GM19463 (cell line): ENCODE results near the gene PIP5KL1.
"Not testable (repeated sequence)": the region's sequence is repeated elsewhere in the genome, so short reads cannot be mapped to it uniquely, and the experiment has no call there.

Experiments used
- ATAC-seq: cut with Tn5 transposase; IDR thresholded peaks from one replicate; pipeline ENCODE4 v1.9.1; 2021; ENCODE audit warnings: mild to moderate bottlenecking, moderate library complexity; ENCODE audit not compliant: unreplicated experiment

The PIP5KL1 gene

DNA sequence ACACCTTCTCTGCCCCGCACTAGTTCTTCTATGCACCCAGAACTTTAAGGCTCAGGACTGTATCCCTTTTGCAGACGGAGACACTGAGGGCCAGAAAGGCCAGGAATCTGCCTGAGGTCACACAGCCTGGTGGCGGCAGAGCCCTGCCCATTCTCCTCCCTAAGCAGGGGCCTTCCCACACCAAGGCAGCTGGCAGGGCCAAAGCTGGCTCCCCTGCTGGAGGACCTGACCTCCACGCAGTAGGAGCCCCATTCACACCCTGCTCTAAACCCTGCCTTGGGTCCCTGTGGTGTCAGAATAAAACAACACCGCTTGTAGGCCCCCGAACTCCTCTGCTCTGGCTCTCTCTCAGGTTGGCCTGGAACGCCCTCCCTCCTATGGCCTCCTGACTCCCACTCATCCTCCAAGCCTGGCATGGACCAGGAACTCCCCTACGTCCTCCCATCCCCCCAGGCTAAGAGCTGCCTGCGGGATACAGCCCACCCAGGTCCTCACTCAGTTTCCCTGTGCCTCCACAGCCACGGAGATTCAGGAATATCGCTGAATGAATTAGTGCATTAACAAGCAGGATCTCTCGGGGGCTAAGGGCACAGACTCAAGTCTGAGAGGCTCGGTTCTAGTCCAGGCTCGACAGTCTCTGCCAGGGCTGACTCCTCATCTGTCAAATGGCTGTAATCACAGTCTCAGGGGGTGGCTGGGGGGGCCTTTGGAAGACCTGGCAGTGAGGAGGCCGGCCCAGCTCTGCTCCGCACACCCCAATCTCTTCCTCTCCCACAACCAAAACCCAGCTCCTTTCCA is 34.0 kb downstream of the PIP5KL1 start:
- ATAC-seq = no peak

DNA sequence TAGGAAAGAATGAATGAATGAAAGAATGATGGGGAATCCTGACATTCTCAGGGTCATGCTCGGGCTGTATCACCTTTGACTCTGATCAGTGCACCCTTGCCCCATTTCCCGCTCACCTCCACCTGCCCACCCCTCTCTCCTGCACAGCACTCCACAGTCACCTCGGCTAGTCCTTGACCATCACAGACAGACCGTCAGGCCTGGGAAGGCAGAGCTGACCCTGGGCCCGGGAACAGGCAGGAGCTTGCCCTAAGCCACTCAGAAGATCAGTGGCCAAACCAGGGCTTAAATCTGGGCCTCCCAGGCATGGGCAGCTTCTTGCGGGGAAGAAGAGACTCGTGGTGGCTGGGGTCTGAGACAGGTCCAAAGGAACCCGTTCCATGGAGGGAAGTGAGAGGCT is 34.8 kb downstream of the PIP5KL1 start:
- ATAC-seq = no peak

DNA sequence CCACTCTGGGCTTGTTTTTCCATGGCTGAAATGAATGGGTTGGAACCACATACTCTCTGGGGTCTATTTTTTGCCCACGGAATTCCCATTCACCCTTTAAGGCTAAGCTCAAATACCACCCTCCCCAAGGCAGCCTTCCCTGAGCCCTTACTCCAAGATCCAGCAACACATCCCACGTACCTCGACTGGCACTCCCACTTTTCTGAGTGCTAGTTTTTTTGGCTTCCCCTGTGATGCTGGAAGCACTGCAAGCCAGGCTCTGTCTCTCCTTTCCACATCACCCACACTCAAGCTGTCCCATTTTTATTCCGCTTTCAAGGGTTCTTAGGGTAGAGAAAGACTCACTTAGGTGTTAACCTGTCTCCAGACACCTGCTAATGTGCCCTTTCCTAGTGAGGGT is 37.2 kb downstream of the PIP5KL1 start:
- no peak for ATAC-seq

DNA sequence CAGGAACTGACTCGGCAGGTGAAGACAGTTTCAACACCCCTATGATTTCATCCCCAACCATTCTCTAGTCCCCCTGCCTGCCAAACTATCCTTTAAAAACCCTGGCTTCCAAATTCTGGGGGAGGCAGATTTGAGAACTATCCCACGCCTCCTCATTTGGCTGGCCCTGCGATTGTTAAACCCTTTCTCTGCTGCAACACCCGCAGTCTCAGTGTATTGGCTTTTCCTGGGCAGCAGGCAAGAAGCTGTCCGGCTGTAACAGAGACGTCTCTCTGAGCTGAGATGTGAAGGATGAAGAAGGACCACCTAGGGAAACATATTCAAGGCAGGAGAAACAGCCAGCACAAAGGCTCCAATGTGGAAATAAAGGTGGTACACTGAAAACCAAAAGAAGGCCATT is 37.7 kb downstream of the PIP5KL1 start:
- no peak for ATAC-seq

DNA sequence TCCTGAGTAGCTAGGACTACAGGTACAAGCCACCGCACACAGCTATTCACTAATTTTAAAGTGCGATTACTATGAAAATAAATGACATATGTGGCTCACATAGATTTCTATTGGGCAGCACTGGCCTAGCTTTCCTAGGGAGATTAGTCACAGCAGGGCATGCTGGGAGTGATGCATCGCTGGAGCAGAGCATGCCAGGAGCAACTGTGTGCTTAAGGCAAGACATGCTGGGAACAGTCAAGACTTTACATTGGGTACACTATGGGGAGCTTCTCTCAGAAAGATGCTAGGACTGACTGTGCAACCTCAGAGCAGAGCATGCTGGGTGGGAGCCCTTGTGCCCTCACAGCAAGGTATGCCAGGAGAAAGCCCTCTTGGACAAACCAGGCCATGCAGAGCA is 40.5 kb downstream of the PIP5KL1 start:
- no peak for ATAC-seq

DNA sequence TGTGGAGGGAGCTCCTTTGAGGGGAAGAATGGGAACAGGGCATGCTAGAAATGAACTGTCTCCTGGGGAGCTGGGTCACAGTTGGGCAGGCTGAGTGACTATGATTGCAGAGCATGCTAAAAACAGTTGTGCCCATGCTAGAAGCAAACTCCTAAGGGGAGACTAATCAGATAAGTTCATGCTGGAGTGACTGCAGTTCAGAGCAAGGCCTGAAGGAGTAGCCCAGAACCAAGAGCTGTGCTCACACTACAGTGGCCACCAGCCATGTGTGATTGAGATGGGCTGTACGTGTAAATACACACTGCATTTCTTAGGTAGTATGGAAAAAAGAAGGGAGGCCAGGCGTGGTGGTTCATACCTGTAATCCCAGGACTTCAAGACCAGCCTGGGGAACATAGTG is 42.8 kb downstream of the PIP5KL1 start:
- no peak for ATAC-seq

DNA sequence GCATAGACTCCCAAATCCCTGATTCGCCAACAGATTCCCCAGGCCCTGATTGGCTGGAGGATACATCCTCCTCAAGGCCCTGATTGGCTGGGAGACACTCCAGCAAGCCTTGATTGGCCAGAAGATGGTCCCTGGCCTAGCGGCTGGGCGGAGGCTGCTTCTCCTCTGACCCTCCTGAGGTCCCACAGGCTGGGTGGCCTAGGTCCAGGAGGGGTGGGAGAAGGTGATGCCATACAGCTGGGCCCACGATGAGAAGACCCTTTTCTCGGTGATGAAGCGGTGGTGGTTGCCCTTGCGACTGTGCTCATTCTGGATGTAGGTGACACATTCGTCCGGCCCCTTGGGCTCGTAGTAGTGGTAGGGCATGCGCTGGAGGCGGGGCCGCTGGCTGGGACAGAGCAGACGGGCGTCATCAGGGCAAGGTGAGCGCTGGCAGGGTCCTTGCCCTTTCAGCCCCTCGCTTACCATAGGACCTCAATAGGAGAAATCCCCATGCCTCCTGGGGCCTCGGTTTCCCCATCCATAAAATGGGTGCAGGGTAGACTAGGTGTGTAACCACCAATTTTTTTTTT is 44.1 kb downstream of the PIP5KL1 start:
- no peak for ATAC-seq

DNA sequence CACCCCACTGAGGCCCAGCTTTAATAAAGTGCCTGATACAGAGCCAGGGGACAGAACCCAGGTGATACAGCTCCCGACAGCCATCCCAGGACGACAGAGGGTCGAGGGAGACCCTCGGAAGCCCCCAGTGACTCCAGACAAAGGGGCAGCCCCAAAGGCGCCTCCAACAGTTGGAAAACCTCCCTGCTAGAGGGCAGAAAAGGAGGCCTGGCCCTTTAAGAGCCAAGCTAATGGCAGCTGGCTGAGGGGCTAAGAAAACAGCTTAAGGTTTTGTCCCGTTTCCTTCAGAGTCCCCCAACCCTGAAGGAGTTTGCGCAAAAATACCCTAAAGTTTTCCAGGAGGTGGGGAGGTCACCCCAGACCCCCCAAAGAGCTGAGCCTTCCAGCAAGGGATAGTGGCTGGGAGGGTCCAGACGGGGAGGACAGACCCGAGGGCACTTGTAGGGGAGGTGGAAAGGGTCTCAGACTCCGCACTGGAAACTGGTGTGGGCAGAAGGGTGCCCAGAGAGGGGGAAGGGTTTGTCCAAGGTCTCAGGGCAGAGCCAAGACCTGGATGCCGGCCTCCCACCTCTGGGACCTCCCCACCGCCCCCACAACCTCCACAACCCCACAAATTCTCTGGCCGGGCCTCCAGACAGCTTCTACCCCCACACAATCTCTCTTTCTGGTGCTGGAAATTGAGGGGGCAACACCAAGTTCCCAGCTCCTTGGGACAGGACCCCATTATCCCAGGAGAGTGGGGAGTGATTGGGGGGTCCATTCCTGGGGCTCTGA is 44.9 kb downstream of the PIP5KL1 start:
- no peak for ATAC-seq

DNA sequence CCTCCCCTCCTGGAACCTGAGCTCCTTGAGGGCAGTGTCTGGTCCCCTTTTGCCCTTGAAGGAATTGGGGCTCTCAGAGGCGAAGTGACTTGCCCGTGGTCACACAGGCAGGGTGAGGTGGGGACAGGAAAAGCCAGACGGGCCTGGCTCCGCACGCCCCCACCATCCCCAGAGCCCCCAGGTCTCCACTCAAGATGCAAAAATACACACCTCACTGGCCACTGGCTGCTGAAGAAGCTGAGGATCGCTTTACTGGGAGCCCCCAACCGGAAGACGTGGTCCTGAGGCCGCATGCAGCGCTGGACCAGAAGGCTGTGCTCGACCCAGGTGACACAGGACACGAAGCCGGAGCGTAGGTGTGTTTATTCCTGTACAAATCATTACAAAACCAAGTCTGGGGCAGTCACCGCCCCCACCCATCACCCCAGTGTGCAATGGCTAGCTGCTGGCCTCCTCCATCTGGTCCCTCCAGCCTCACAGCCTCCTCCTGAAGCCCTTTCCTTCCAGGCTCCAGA is 45.5 kb downstream of the PIP5KL1 start:
- no peak for ATAC-seq

DNA sequence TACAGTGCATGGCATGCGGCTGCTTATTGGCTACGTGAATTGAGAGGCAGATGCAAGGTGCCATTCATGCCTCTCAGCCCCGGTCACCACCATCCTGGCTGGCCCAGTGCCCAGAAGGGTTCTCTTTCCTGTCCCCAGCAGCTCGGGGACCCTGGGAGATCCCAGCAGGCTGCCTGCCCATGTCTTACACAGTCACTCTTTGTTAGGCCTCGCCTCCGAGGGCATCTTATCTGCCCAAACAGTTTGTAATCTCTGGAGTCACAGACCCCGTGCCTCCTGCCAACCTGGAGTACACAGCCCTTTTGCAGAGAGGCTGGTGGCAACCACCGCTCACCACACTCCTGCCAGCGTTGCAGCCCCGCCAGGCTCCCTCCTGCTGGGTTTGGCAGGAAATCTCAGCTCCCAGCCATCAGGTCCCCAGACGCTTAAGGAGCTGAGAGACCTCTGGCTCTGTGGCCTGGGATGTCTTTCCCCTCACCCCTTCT is 46.1 kb downstream of the PIP5KL1 start:
- ATAC-seq = no peak

DNA sequence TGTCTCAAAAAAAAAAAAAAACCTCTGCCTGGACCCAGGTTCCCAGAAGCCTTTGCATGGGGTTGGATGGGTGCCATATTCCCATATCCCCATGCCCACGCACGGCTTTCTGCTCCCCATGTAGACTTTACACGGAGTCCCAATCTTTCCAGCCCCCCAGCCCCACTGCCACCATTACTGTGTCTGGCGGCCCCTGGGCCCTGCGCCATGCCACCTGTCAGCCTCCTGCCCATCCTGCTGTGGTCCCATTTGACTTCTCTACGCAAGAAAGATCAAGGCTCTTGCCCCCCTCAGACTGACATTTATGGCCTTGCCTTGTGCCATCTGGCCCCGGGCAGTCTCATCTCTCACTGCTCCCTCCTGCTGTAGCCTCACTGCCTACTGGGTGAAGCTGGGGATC is 46.6 kb downstream of the PIP5KL1 start:
- no peak for ATAC-seq

DNA sequence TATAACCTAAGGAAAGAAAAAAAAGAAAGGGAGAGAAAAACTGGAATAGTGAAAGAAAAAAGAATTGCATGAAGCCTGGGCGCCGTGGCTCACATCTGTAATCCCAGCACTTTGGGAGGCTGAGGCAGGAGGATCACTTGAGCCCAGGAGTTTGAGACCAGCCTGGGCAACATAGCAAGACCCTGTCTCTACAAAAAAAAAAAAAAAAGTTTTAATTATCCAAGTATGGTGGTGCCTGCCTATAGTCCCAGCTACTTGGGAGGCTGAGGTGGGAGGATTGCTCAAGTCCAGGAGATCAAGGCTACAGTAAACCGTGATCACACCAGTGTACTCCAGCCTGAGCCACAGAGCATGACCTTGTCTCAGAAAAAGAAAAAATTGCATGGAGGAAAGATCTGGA is 48.9 kb downstream of the PIP5KL1 start:
- not testable (repeated sequence) for ATAC-seq

DNA sequence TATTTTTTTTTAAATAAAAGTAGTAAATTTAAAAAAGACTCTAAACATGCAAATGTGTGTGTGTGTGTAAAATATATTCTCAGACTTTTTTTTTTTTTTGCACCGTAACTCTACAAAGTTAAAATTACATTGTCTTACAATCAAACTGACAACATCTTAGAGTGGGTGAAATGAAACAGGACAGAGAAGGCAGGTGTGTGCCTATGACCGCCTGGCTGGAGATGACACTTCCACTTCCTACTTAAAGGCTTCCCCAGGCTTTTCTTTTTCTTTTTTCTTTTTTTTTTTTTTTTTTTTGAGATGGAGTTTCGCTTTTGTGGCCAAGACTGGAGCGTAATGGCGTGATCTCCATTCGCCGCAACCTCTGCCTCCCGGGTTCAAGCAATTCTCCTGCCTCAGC is 50.4 kb downstream of the PIP5KL1 start:
- no peak for ATAC-seq

DNA sequence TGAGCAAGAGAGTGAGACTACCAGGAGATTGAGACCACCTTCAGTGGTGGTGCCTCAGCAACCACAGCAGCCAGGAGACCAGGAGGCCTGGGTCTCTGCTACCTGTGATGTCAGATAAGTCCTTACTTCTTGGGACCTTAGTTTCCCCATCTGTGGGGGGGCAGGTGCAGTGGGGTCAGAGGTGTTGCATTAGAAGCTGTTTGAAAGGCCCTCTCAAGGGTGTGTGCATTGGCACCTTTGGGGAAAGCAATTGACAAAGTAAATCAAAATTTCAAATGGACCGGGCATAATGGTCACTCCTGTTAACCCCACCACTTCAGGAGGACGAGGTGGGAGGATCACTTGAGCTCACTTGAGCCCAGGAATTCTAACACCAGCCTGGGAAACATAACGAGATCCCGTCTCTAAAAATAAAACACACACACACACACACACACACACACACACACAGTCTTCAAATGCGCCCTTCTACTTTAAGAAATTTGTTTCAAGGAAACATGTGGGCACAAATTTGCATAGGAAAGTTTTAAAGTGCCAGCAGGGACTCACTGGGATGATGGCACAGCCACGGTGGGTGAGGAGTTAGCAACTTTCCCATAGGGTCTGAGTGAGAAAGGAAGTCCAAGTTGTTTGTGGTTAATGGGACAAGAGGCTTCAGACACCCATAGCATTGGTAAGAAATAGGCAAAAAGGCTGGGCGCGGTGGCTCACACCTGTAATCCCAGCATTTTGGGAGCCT is 51.8 kb downstream of the PIP5KL1 start:
- no peak for ATAC-seq

DNA sequence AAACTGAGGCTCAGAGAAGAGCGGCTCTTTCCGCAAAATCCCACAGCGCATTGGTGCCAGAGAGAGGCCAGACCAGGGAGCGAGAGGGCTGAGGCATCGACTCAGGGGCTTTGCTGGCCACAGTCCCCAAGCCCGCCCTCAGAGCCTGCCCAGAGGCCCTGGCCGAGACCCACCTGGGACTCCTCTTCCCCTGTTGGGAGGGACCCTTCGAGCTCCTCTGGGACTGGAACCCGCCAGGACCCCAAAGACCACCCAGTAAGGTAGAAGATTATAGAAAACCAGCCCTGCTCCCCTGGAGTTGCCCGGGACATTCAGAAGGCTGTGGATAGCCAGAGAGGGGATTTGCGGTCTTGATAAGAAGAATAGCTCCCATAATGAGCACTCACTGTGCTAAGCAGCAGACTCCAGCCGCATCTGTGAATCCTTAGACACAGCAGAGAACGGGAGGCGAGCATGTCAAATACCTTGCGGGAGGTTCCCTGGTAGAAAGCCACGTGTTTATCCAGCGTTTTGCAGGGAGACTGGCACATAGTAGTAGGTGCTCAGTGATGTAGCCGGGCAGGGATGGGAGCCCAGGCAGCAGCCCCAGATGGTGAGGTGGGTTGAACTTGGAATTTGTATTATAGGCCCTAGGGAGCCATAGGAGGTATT is 52.5 kb downstream of the PIP5KL1 start:
- no peak for ATAC-seq

DNA sequence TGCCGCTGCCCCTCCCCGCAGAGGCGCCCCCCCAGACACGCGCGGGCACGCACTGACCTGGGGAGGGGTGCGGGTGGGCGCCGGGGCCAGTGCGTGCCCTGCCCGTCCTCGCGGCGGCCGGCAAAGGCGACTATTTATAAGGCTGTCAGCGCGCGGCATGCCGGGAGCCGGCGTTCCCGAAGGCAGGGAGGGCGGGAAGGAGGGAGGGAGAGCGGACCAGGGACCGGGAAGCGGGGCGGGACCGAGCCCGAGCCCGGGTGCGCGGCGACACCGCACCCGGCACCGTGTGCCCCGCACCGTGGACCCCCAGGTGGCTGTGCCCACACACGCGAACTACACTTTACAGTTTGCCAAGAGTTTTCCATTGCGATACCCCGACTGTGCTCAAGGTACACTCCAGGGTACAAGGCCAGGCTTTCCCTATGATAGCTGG is 53.0 kb downstream of the PIP5KL1 start, which contains the start of gene AK1:
TSS of gene AK1 (minus strand) at position 110 of the 433 bp plus-strand sequence. CDS start 3,058 bp downstream, outside the sequence.
- no peak for ATAC-seq

DNA sequence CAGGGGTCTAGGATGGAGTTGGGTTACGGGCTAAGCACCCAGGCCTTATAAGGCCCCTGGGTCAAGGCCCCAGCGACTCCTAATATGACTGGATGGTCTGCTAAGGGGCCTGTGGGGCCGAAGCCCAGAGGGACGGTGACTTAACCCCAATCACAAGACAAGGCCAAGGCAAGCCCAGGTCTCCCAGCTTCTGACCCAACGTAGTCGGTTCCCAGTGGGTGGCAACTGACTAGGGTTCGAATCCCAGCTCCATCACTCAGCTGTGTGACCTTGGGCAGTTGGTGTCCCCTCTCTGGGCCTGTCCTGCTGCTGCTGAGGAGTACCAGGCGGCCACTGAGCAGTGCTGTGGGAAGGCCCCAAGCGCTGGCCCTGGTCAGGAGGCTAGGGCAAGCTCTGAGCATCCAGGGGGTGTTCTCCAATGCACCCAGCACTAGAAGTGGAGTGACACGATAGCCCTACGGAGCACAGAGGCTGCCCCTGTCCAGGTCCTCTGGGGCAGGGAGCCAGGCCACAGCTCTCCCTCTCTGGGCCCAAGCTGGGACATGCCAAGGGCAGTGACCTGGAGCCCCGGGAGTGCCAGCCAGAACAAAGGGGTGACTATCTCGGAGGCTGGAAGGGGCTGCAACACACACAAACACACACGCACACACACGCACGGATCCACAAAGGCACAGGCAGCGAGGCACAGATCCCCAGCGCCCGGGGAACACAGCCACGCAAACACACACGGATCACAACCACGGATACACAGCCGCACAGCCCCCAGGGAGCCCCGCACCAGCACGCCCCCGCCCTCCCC is 53.6 kb downstream of the PIP5KL1 start:
- no peak for ATAC-seq

DNA sequence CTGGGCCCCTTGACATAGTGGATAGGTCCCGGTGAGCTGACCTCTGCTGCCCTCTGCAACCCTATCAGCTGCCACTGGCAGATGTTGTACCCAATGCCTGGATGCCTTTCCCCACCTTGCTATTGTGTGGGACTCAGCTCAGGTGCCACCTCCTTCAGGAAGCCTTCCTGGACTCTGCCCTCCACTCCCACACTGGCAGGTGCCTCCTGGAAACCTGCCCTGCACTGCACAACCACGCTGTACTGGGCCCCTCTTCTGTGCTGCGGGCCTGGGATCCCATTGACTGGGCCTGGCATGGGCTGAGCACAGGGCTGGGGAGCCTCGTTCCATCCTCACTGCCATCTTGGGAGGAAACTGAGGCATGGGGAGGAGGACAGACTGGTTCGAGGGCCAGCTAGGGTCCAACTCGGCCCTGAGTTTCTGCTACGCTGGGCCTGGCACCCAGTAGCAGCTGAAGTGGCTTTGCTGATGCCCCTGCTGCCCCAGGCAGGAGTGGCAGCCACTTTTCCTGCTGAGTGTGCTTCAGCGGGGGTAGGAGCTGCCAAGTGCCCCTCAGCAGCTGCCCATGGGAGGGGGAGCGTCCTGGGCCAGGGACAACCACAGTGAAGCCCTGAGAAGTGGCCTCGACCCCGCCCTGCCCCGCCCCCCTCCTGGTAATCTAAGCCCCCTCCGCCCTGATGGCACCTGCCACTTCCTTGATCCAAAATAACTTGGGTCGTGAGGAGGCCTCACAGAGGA is 54.4 kb downstream of the PIP5KL1 start:
- ATAC-seq = no peak
